Amniotic epithelial cell (primary cell): ENCODE results near the gene NRAP.

Experiments
- DNase-seq: peaks from one replicate; pipeline ENCODE4 v3.0.0-alpha.2; 2010; ENCODE audit warnings: low read depth

The NRAP gene

GRCh38 chr10:113605268-113605978 is 58.4 kb downstream of the NRAP start:
- no peak for DNase-seq

GRCh38 chr10:113604572-113604971 is 59.3 kb downstream of the NRAP start:
- no peak for DNase-seq

DNA sequence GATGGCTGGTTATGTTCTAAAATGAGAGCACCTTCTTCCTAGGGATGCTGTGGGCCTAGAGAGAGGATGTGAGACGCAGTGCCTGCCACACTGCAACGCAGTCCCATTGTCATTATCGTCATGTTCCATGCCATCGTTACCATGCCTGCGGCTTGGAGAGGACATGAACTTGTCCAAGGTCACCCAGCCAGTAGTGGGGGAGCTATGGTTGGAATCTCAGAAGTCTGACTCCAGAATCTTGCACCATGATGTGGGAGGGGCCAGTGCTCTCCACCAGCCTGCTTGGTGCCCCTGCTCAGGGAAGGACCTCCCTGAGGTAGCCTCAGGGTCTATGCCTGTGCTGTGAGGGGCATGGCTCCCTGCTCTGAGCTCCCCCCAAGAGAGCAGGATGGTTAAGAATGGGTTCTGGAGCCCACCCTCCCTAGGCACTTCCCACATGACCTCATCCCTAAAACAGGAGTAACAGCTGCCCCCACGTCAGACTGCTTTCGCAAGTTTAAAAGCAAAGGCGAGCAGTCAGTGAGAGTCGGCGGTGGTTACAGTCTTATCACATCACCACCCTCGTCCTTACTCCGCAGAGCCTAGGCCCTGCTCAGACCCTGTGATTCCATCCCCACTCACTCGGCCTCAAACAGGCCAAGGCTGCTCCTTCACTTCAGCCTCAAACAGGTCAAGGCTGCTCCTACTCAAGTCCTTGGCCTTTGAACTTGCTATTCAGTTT is 60.6 kb downstream of the NRAP start:
- no peak for DNase-seq

- no peak for DNase-seq
Measured at GRCh38 chr10:113600569-113600968, 63.3 kb downstream of the NRAP start.

DNA sequence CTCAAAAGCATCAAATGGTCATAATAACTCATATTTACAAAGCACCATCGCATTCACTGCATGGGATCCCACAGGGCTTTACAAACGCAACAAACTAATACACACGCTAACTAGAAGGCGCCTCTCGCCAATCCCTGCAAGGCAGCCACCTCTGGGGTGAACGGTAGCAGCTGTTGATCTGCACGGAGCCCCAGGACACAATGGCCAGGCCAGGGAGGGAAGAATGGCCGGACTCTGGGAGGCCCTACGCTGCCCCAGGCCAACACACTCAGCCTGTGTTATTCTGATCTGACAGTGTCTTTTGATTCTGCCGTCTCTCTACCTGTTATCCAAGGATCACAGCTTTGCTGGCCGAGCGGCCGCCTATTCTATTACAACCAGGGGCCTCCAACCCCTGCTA is 69.2 kb downstream of the NRAP start:
- DNase-seq, result no peak

GRCh38 chr10:113592380-113592779 is 71.5 kb downstream of the NRAP start:
- DNase-seq, result no peak

DNA sequence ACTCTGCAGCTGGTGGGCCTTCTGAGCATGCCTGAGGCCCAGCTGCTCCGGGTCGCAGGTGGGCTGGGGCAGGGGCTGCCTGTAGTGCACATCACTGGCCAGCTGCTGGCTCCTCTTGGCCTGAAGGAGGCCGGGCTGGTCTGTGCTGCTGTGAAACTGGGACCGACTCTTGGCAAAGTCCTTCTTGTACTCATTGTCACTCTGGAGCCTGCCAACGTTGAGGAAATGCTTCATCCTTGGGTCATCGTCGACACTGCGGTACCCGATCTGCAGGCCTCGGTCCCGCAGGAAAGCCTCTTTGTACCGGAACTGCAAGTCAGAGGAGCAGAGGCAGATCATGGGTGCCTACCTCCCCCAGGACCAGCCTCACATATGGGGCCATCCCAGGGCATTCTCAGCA is 73.3 kb downstream of the NRAP start:
- no peak for DNase-seq

DNA sequence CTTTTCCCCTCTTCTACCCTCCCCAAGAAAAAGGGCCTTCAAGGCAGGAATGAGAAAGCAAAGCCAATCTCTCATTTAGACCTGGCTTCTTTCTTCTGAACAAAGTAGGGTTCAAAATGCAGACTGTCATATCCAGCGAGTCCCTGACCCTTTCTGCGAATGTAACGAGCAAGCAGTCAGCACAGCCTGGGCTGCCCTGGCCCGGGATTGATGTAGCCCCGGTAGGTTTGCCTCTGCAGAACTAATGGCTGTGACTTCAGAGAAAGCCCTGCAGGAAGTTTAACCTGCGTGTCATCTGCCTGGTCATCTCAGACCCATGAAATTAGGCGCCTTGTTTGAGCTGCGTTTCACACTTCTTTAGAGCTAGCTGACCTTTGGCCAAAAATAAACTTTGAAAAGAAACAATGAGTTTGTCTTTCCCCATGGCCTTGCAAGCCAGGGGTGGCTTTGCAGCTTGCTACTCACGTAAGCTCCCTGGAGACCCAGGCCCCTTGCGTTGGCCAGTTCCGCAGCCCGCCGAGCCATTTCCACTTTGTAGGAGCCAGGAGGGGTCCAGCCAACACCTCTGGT is 74.6 kb downstream of the NRAP start:
- DNase-seq, result no peak

DNA sequence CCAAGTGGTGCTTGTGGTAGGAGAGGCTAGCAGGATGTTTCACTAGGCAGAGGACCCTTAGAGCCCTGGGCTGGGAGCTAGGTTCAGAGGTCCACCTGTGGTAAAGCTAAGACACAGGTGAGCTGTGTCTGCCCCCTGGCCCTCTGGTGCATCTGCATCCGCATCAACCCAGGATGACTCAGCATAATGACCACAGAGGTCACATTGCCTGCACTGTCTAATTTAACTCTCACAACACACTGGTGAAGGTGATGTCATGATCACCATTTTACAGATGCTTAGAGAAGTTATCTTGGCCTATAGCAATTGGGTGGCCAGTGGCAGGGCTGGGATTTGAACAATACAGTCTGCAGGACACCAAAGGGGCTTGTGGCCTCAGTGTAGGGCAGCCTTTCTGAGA is 77.9 kb downstream of the NRAP start:
- no peak for DNase-seq

GRCh38 chr10:113583571-113583970 is 80.3 kb downstream of the NRAP start:
- no peak for DNase-seq

DNA sequence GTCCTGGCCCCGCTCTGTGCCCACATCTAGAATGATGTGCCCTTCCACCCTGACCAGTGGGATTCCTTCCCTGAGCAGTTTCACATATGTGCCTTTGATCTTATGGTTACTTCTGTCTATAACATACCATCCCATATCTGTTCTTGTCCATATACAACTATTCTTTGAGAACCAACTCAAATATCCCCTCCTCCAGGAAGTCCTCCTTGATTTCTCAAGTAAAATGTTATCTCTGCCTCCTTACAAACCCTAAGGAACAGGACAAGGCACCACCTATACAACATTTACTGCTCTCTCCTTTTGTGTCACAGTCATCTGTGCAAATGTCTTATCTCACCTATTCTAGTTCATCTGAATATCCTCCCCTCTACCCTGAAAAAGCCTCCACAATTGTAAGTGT is 82.7 kb downstream of the NRAP start:
- no peak for DNase-seq

- DNase-seq, result no peak
Measured at GRCh38 chr10:113578773-113579172, 85.1 kb downstream of the NRAP start.

GRCh38 chr10:113576852-113577251 is 87.0 kb downstream of the NRAP start:
- DNase-seq, result peak; percentile 3

GRCh38 chr10:113573368-113573767 is 90.5 kb downstream of the NRAP start:
- no peak for DNase-seq

GRCh38 chr10:113572520-113573290 is 91.1 kb downstream of the NRAP start:
- DNase-seq, result no peak

DNA sequence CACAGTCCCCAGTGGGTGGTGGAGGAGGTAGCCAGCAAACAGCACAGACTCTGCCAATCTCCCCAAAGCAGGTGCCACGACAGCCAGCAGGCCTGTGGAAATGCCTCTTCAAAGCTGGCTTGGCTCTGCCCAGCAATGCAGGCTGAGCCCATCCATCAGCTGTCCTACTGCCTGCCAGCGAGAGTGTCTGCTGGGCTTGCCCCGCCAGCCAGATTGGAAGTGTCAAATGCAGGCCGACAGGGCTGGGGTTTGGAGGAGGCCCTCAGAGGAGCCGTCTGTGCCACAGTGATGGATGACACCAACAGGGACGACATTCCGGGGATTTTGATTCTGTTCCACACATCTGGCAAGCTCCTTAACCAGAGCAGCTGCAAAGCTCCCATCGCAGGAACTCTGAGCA is 94.3 kb downstream of the NRAP start:
- no peak for DNase-seq

- DNase-seq, result no peak
Measured at GRCh38 chr10:113566888-113567287, 97.0 kb downstream of the NRAP start.

GRCh38 chr10:113565364-113565763 is 98.5 kb downstream of the NRAP start:
- no peak for DNase-seq

DNA sequence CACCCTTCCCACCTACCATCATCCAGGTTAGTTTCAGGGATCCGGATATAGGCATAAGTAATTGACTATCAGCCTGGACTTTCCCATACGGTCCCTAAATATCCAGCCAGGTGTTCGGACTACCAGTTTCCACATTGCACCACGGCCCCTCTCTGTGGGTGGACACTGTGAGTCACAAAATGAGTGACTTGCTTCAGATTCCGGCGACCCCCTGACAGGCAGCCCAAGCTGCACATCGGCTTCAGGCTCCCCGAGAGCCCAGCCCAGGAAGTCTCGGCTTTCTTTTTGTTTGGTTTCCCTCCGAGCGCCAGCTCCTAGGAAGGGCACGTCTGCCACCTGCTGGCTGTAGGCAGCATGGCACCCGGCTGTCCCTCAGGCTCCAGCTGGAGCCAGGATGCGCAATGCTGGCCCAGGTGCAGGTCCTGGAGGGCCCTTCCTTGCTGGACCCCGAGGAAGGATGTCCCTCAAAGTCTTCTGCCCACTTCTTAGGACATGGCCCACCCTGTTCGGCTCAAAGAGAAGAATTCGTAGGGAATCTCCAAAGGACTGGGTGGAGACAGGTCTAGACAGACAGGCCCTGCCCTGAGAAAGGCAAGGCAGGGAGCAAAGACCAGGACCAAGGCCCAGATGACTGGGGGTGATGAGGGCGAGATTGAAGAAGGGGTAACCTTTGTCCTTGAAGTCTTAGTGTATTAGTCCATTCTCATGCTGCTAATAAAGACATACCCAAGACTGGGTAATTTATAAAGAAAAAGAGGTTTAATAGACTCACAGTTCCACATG is 100.3 kb downstream of the NRAP start:
- DNase-seq, result peak; percentile 27

DNA sequence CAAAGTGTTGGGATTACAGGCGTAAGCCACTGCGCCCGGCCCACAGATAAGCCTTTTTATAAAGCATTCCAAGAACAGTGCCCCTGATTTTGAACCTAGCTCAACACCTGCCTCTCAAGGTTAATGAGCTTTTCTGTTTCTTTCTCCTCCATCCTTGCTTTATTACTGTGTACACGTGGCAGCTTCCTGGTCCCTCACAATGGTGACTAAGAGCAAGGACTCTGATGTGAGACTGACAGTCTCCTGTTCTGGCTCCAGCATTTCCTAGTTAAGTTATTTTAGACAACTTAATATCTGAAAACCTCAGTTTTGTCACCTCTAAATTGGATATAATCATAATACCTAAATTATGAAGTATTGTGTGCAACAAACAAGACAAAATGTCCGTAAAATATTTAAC is 101.1 kb downstream of the NRAP start:
- no peak for DNase-seq

DNA sequence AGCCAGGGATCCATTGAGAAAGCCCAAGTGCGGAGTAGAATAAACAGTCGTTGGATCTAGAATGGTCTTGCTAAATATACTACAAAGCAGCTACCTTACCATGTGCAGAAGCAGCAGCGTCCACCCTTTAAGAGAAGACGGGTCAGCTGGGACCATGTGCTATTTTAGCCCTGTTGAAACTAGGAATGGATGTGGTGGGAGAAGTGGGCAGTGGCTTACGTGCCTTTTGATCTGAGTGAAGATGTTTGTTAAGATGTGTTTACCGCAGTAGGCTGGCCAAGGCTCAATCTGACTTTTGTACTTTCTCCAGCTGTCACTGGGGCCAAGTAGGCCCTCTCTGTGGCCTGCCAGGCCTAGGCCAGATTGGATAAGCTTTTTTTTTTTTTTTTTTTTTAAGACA is 101.8 kb downstream of the NRAP start:
- no peak for DNase-seq

- DNase-seq, result no peak
Measured at GRCh38 chr10:113561214-113561613, 102.6 kb downstream of the NRAP start.
